ENCODE data around the gene DDHD1.

- TF ChIP-seq CTCF (IDR thresholded peaks at IDR 0.05; ENCODE audit: insufficient read depth, low read length) (no peak), POLR2AphosphoS5 (IDR thresholded peaks at IDR 0.05; ENCODE audit: low read depth) (no peak), GABPA (IDR thresholded peaks at IDR 0.05; ENCODE audit: low read depth) (no peak), SPI1 (IDR thresholded peaks at IDR 0.05; ENCODE audit: borderline replicate concordance, low read depth) (no peak)
Measured at GRCh38 chr14:53020193-53020932, 132.8 kb downstream of the DDHD1 start.

All from HL-60 (cell line).